IMR-90 (cell line): ENCODE measurements around the gene NMRK1.

Source experiments
- CEBPB ChIP-seq: IDR thresholded peaks from 2 replicates; pipeline ENCODE4 v1.6.1; 2012; ENCODE audit warnings: low read depth, low read length, improper control_type of control experiment
- CTCF ChIP-seq: conservative IDR thresholded peaks from 2 replicates; pipeline ENCODE4 v1.5.1; 2012; ENCODE audit warnings: mild to moderate bottlenecking, low read depth, low read length, improper control_type of control experiment
- POLR2A ChIP-seq: IDR thresholded peaks from 2 replicates; pipeline ENCODE4 v1.6.1; 2012; ENCODE audit warnings: mild to moderate bottlenecking, low read depth, low read length
- RAD21 ChIP-seq: IDR thresholded peaks from 2 replicates; pipeline ENCODE4 v1.6.1; 2012; ENCODE audit warnings: low read length, improper control_type of control experiment
- RFX5 ChIP-seq: IDR thresholded peaks from 2 replicates; pipeline ENCODE4 v1.8.0; 2012; ENCODE audit warnings: low read depth, mild to moderate bottlenecking, low read length, moderate library complexity
- SMC3 ChIP-seq: fragments of 150-350 bp; IDR thresholded peaks from 2 replicates; pipeline ENCODE4 v1.6.1; 2016; ENCODE audit warnings: low read depth, mild to moderate bottlenecking, antibody characterized with exemption, low read length, moderate library complexity
- USF2 ChIP-seq: fragments of 150-350 bp; IDR thresholded peaks from 2 replicates; pipeline ENCODE4 v1.6.1; 2017; ENCODE audit warnings: mild to moderate bottlenecking, antibody characterized with exemption, low read length, low read depth

GRCh38 chr9:75133396-75133795 lies 45.4 kb upstream of the NMRK1 start:
- TF ChIP-seq CTCF (no peak), POLR2A (no peak), RFX5 (no peak), USF2 (no peak), SMC3 (no peak), CEBPB (no peak), RAD21 (no peak)
